Keratinocyte (primary cell): ENCODE measurements around the gene CLCN4.

ENCODE experiments used
- CTCF ChIP-seq, 3 experiments: IDR thresholded peaks in 1 of 3; conservative IDR thresholded peaks in 1 of 3; optimal IDR thresholded peaks in 1 of 3; 2 replicates in 2 of 3; 3 replicates in 1 of 3; pipeline versions ENCODE3 to v1.5.1; 2011; ENCODE audit warnings: low read length in 3 of 3, mild to moderate bottlenecking in 3 of 3, moderate library complexity in 2 of 3, control low read depth in 1 of 3, inconsistent platforms in 1 of 3; ENCODE audit not compliant: insufficient read depth in 2 of 3; ENCODE audit errors: extremely low read depth in 1 of 3
- EZH2 ChIP-seq: IDR thresholded peaks from one replicate; pipeline ENCODE4 v1.6.1; 2012; ENCODE audit warnings: inconsistent platforms, mild to moderate bottlenecking, low read length, moderate library complexity

- TF ChIP-seq EZH2: no peak
- TF ChIP-seq CTCF (optimal IDR thresholded peaks at IDR 0.05 in 1 of 3, IDR thresholded peaks at IDR 0.05 in 1 of 3, conservative IDR thresholded peaks at IDR 0.05 in 1 of 3; ENCODE audit: extremely low read depth in 1 of 3, insufficient read depth in 2 of 3, low read length in 3 of 3): no peak
Measured at GRCh38 chrX:10157032-10157341, 212 bp downstream of the CLCN4 start.
